A172 (cell line): ENCODE measurements around the gene UBL5. TPM values are rescaled to one million over a fixed set of nuclear protein-coding genes. Genes with fewer than 3 reads are reported as not detected.
A peak's percentile ranks its signal among the peaks of the same experiment; 100 is the strongest.
"Not testable (repeated sequence)": the region's sequence is repeated elsewhere in the genome, so short reads cannot be mapped to it uniquely, and the experiment has no call there.

Experiments used
- DNase-seq: peaks from one replicate; pipeline ENCODE4 v3.0.0-alpha.2; 2015; ENCODE audit warnings: low spot score
- total RNA-seq: library from RNA; depleted of rRNA; stranded (reverse); fragments of >200 nt; shearing (Covaris generic); gene quantifications from 2 replicates; pipeline ENCODE4 v1.2.3, GENCODE V29; 2014; rRNA removed

UBL5 gene
- total RNA-seq, result 506 and 560 TPM in 2 replicates

DNA sequence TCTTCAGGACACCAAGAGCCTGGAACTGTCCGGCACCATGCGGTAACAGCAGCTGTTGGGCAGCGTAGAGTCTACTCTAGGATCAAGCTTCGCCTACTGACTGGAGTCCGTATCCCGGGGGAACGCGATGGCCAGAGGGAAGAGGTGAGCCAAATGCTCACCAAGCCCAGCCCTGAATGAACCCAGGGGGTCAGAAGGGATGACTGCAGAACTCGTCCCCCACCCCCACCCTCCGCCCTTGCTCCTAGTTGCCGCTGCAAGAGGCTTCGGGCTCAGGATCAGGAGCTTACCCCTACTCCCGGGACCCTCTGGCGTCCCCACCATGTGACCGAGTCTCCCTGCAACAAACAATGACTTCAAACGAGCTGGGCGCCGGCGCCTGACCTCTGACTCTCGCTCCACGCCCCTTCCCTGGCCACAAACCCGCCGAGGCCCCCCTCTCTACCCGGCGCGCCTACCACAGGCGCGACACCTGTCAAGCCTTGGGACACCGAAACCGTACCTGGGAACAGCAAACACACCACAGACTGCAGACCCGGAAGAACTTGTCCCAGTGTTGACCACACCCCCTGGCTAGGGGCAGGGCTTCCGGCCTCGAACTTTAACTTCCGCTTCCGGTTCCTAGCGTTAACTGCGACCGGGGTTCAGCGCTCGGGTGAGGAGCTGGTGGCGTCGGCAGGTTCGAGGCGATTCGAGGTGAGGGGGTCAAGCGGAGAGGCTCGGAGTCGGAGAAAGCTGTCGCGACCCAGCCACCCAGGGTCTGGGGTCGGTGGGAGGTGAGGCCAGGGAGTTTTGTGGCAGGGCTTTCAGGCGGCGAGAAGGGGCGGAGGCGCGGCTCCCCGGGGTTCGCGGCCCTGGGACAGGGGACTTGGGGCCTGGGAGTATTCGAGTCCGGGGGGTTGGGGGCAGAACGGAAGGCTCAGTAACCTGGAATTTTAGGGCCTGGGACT, at the start of gene UBL5:
Gene UBL5 (plus strand): TSS at position 630 of the 950 bp plus-strand sequence. CDS start 420 bp downstream, outside the sequence.
- DNase-seq, result peak; percentile 82

DNA sequence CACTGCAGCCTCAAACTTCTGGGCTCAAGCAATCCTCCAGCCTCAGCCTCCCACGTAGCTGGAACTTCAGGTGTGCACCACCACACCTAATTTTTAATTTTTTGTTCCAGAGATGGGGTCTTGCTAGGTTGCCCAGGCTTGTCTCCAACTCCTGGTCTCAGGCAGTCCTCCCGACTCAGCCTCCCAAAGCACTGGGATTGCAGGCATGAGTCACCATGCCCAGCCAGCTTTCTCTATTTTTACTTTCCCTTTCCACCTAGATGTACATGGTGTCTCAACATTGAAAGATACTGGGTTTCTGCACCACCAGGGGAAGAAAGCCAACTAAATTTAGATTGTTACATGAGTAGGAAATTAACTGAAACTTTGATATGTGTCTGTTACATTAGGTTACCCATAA, 45.4 kb upstream of the UBL5 start:
- no peak for DNase-seq

DNA sequence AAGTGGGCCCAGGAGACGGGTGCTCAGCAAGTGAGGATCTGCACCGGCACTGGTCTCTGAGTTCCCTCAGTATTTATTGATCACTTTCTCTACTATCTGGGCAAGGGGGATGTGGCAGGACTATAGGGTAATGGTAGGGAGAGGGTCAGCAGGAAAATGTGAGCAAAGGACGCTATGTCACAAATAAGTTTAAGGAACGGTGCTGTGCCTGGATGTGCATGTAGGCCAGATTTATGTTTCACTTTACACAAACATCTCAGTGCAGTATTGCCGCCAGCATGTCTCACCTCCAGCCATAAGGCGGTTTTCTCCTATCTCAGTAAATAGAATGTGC, 43.6 kb upstream of the UBL5 start:
- DNase-seq, result not testable (repeated sequence)

DNA sequence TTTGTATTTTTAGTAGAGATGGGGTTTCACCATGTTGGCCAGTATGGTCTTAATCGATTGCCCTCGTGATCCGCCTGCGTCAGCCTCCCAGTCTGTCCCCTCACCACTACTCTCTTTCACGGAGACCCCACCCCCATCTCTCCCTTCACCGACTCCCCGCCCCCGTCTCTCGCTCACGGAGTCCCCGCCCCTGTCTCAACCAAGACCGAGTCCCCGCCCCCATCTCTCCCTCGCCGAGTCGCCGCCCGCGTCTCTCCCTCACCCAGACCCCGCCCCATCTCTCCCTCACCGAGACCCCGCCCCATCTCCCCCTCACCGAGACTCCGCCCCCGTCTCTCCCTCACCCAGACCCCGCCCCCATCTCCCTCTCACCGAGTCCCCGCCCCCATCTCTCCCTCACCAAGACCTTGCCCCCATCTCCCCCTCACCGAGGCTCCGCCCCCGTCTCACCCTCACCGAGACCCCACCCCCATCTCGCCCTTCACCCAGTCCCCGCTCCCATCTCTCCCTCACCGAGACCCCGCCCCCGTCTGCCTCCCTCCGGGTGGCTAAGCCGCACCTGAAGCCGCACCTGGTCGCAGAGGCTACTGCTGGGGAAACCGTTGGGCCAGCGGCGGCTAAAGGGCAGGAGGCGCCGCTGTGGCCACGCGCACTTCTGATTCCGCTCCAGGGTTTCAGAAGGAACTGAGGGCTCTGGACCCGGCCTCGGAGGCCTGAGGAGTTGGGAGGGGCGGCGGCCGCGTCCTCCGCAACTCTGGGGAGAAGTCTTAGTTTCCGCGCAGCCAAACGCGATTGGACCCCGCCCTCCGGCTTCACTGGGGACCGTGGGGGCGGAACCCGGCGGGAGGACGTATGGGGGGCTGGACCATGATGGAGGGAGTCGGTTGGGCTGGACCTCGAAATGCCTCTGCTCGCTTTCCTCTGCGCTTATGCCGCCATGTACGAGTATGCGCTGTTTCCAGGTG, 42.1 kb upstream of the UBL5 start:
- peak; percentile 35 for DNase-seq

DNA sequence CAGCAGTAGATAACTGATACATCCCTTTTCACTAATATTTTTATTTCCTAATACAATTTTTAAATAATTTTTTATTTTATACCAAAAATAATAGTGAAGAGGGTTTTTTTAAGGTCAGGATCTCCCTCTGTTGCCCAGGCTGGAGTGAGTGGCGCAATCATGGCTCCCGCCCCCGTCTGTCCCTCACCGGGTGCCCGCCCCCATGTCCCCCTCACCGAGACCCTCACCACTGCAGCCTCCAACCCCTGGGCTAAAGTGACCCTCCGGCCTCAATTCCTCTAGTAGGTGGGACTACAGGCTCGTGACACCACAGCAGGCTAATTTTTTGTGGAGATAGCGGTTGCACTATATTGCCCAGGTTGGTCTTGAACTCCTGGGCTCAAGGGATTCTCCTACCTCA, 41.4 kb upstream of the UBL5 start:
- no peak for DNase-seq

DNA sequence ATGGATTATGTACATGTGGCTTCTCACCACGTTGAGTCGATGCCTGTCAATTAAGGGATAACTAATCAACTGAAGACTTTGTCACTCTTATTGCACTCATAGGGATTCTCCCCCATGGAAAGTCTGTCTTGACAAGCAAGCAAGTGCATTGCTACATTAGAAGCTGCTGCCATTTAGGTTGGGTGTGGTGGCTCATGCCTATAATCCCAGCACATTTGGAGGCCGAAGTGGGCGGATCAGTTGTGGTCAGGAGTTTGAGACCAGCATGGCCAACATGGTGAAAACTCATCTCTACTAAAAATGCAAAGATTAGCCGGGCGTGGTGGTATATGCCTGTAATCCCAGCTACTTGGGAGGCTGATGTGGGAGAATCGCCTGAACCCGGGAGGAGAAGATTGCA, 40.9 kb upstream of the UBL5 start:
- no peak for DNase-seq

DNA sequence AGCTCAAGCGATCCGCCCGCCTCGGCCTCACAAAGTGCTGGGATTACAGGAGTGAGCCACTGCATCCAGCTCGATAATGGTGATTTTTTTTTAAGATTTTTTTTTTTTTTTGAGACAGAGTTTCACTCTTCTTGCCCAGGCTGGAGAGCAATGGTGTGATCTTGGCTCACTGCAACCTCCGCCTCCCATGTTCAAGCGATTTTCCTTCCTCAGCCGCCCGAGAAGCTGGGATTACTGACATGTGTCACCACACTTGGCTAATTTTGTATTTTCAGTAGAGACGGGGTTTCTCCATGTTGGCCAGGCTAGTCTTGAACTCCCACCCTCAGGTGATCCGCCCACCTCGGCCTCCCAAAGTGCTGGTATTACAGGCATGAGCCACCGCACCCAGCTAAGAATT, 39.1 kb upstream of the UBL5 start:
- not testable (repeated sequence) for DNase-seq

DNA sequence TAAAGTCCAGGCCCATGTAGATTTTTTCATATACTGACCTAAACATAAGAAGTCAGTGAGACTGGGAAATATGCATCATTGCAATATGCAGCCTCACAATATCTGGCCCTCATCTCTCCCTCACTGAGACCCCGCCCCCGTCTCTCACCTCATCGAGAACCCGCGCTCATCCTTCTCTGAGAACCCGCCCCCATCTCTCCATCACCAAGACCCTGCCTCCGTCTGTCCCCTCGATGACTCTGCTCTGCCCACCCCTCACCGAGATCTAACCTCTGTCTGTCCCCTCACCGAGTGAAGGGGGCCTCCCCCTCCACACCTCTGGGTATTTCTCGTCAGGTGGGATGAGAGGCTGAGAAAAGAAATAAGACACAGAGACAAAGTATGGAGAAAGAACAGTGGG, 38.7 kb upstream of the UBL5 start:
- DNase-seq, result no peak

DNA sequence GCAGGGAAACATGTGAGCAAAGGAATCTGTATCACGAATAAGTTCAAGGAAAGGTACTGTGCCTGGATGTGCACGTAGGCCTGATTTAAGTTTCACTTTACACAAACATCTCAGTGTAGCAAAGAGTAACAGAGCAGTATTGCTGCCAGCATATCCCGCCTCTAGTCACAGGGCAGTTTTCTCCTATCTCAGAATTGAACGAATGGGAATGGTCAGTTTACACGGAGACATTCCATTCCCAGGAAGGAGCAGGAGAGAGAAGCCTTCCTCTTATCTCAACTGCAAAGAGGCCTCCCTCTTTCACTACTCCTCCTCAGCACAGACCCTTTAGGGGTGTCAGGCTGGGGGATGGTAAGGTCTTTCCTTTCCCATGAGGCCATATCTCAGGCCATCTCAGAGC, 38.1 kb upstream of the UBL5 start:
- not testable (repeated sequence) for DNase-seq

DNA sequence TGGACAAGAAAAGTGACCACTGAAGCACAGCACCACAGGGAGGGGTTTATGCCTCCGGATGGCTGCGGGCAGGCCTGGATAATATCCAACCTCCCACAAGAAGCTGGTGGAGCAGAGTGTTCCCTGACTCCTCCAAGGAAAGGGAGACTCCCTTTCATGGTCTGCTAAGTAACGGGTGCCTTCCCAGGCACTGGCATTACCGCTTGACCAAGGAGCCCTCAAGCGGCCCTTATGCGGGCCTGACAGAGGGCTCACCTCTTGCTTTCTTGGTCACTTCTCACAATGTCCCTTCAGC, 36.7 kb upstream of the UBL5 start:
- DNase-seq, result not testable (repeated sequence)

DNA sequence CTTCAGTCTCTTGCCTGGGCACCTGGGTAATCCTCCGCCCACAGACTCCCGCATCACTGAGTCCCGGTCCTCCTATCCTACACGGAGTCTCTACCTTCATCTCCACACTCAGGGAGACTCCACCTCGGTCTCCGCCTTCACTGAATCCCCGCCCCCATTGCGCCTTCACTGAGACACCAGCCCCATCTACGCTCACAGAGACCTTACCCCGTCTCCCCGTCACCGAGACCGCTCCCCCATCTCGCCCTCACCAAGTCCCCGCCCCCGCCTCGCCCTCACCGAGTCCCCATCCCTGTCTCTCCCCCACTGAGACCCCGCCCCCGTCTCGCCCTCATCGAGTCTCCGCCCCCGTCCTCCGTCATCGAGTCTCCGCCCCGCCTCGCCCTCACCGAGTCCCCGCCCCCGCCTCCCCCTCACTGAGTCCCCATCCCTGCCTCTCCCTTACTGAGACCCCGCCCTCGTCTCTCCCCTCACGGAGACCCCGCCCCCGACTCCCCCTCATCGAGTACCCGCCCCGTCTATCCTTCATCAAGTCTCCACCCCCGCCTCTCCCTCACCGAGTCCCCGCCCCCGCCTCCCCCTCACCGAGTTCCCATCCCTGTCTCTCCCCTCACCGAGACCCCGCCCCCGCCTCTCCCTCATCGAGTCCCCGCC, 36.0 kb upstream of the UBL5 start:
- DNase-seq, result peak; percentile 78

DNA sequence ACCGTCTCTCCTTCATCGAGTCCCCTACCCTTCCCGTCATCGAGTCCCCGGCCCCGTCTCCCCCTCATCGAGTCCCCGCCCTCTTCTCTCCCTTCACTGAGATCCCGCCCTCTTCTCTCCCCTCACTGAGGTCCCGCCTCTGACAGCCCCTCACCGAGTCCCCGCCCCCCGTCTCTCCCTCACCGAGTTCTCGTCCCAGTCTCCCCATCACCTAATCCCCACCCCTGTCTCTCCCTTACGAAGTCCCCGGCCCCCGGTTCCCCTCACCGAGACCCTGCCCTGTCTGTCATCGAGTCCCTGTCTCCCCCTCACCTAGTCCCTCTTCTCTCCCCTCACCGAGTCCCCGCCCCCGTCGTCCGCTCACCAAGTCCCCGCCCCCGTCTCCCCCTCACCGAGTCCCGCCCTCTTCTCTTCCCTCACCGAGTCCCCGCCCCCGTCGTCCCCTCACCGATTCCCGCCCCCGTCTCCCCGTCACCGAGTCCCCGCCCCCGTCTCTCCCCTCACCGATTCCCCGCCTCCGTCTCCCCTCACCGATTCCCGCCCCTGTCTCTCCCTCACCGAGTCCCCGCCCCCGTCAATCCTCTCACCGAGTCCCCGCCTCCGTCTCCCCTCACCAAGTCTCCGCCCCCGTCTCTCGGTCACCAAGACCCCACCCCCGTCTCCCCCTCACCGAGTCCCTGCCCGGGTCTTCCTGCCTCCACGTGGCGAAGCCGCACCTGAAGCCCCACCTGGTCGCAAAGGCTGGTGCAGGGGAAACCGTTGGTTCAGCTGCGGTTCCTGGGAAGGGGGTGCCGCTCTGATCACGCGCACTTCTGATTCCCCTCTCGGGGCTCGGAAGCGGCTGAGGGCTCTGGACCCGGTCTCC, 35.3 kb upstream of the UBL5 start:
- DNase-seq, result peak; percentile 63

DNA sequence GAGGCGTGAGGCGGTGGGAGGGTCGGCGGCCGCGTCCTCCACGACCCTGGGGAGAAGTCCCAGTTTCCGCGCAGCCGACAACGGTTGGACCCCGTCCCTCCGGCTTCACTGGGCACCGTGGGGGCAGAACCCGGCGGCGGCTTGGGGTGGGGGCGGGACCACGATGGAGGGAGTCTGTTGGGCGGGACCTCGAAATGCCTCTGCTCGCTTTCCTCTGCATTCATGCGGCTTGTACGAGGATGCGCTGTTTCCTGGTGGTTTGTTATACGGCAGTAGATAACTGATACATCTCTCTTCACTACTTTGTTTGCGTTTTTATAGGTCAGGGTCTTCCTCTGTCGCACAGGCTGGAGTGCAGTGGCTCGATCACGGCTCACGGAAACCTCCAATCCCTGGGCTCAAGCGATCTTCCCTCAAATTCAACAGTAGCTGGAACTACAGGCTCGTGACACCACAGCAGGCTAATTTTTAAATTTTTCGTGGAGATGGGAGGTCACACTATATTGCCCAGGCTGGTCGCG, 34.6 kb upstream of the UBL5 start:
- no peak for DNase-seq

DNA sequence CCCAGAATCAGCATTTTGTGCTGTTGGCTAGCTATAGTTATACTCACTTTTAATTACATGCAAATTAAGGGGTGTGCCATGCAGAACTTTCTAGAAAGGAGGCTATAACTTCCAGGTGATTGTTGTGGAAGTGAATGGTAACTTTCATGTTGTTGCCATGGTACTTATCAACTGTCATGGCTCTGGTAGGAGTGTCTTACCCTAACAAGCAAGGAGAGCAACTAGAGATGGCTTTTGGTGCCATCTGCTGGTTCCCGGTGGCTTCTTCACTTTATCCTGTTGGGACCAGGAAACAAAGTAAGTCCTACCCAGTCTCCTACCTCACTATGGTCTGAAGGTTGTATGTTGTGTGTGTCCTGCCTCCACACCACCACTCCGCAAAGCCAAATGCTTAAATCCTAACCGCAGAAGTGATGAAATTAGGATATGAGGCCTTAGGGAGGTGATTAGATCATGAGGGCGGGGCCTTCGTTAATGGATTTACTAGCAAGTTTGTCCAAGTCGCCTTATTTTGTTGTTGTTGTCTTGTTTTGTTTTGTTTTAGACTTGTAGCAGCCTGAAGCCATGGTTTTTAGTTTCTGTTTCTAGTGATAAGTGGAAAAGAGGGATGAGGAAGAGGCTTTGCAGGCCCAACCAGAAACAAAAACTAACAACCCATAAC, 31.5 kb upstream of the UBL5 start:
- DNase-seq, result peak; percentile 95

DNA sequence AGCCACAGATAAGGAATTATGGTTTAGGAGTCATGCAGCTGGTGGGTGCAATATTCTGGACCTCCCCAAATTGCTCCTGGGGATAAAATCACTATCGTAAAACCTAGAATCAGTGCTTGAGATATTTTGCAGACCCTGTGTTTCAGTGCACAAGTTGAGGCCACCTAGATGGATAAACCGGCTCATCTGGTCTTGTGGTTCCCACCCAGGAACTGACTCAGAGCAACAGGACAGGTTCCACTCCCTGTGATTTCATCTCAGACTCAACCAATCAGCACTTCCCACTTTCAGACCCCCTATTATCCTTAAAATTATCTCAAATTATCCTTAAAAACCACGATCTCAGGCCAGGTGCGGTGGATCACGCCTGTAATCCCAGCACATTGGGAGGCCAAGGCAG, 29.8 kb upstream of the UBL5 start:
- DNase-seq, result no peak

DNA sequence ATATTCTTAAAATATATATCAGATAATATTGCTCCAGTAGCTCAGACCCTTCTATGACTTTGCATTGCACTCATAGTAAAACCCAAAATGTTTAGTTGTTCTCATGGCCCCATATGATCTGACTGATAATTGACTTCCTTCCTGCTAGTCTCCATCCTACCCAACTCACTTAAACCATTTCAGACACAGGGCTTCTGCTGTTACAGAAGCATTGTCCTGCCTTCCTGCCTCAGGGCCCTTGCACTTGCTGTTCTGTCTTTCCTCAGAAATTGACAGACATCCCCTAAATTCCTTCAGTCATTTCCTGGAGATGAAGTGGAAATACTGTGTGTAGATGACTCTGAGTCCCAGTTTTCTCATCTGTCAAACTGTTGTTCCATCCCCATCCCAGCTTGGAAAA, 28.6 kb upstream of the UBL5 start:
- DNase-seq, result no peak

DNA sequence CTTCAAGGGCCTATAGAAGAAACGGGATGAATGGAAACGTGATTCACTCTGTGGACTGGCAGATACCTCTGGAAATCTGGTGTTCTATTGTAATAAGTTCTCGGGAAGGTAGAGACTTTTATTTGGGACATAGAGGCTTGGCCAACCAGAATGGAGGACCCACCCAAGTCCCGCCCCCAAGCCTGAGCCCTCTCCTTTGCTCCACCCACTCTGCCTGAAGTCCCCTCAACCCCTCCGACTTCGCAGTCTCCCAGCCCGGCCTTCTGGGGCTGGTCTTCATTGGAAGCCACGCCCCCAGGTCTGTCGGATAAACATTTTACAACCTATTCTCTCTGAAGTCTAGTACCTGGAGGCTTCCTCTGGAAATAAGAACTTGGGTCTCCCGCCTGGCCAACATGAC, 25.7 kb upstream of the UBL5 start:
- DNase-seq, result no peak

DNA sequence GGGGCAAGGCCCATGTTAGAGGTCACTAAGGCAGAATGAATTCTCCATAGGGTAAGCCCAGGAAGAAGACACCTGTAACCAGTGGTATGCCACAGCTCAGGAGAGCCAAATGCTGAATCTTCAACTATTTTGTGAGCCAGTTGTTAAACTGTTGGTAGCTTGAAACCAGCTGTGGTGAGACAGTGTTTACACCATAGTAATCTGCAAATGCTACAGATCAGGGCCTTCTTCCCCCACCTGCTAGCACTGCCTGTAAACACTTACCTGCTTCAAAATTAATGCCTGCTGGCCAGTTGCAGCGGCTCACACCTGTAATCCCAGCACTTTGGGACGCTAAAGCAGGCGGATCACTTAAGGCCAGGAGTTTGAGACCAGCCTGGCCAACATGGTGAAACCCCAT, 20.9 kb upstream of the UBL5 start:
- no peak for DNase-seq

DNA sequence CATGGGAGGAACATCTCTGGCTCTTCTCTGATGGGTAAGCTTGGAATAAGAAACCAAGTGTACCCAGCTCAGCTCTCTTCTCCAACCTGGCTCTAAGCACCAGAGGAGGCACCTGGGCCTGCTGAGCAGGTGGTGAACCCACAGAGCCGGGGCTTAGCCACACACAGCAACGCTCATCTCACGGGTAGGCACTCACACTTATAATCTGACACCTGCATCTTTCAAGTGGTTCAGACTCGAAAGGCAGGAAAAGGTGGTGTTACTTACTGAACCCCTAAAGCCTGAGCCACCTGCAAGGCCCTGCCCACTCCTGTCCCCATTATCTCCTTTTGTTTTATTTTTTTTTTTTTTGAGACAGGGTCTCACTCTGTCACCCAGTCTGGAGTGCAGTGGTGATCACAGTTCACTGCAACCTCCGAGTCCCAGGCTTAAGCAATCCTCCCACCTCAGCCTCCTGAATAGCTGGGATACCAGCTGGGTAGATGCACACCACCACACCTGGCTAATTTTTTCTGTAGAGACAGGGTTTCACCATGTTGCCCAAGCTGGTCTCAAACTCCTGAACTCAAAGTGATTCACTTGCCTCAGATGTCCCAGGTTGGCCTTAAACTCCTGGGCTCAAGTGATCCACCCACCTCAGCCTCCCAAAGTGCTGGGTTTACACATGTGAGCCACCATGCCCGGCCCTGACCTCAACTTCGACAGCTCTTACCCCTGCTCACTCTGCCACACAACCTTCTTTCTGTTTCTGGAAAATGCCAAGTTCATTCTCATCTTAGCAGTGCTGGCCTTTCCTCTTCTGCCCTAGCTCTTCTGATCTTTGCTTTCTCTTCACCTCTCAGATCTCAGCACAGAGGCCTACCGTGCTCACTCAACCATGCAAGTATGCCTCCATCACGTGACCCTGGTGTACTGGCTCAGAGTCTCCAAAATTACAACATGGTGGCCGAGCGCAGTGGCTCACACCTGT, 18.6 kb upstream of the UBL5 start:
- DNase-seq, result no peak
